Stimulated activated CD8-positive, alpha-beta memory T cell treated with anti-CD3 and anti-CD28 coated beads, Interleukin-4, amount 100 ng/mL, for 24 hours (primary cell): Measurements from ENCODE around the gene ATRIP.
A peak's percentile ranks its signal among the peaks of the same experiment; 100 is the strongest.

Source experiments
- DNase-seq: peaks from one replicate; pipeline ENCODE4 v3.0.0-alpha.2; 2020; ENCODE audit warnings: low read depth

The ATRIP gene

DNA sequence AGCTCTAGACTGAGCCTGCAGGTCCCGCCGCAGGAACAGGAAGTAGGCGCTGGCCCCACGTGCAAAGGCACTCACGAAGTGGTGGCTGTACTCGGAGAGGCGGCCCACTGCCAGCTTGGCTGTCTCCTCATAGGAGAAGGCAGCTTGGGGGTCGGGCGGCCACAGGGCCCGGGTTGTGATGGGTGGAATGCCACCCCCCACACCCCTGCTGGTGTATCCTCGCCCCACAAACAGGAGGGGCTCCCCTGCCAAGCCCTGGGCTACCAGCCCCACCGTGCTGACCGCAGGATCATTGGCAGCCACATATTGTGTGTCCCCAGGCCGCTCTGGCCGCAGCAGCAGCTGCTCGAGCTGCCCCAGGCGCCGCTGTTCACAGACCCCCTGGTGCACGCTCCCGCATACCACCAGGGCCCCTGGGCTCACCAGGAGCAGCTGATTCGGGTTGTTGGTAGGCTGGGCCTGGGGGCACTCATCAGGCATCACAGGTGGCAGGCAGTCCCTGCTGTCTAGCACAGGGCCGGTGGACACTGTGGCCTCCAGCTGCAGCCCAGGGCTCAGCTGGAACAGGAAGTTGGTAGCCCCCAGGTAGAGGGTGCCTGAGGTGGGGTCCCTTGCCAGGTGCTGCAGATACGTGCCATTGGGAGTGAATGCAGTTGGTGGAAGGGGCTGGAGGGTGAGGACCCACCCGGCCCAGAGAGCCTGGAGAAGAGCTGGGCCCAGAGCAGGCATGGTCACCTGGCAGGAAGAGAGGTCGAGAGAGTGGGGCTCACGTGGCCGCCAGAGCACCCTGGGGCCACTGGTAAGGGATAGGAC is 22.4 kb upstream of the ATRIP start:
- DNase-seq: no peak

DNA sequence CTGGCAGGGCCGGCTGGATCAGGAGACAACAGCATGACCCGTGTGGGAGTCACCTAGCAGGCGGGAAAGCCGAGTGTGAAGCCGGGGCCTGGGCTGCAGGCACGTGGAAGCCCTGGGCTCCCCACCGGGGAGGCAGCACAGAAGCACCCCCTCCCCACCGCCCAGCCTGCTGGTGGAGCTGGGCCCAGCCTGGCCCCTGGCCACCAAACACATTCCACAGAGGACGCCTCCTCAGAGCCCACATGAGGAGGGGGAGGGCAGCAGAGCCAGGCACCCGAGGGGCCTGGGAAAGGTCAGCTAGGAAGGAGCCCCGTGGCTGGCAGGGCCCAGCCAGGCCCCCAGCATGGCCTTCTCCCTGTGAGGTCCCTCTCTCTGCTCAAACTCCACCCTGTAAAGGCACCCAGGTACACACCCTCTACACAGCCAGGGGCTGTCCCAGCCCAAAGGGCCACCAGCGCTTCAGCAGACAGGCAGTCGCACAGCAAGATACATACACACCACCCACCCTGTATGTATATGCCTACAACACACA is 21.2 kb upstream of the ATRIP start:
- DNase-seq: no peak

DNA sequence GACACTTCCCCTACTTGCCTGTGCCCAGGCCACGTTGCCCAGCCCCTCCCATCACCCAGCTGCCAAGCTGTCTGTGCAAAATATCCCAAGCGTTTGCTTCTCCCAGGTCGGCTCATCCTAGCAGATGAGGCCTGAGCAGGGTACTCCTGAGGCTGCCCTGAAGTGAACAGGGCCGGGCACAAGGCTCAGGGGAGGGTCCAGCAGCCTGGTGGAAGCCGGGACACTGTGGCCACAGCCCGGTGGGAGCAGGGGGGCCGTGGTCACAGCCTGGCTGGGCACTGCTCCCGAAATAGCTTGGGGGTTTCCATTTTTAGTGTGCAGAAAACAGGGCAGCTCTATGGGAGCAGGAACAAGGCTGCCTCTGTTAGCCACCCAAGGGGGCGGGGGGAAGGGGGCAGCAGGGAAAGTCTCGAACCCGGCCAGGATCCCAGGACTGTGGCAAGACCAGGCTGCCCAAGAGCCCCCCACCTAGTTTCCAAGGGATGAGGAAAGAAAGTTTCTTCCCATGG is 20.1 kb upstream of the ATRIP start:
- DNase-seq: no peak

DNA sequence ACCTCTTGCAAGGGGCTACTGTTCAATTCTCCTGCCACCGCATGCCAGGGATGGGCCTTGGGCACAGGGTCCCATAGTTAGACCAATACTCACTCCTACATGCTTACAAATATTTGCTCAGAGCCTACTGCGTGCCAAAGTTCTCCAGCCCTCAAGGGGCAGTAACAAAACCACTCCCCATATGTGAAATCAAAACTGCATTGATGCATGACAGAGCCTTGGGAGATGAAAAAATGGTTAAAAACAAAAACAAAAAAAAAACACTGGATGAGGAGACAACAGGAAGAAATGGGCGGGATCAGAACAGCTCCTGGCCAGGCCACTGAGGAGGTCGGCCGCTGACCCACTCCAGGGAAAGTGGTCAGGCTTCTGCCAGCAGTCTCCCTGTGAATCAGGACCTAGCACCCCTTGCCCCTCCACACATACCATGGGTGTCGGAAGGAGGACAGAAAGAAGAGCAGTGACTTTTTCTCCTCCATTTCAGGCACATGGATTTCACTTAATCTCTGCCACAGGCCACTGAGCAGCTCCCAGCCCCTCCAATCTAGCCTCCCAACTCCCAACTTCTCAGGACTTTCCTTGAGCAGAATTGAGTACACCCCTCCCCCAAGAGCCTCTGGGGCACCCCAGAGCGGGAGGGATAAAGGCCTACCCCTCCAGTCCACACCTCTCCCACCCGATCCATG is 19.4 kb upstream of the ATRIP start:
- no peak for DNase-seq

DNA sequence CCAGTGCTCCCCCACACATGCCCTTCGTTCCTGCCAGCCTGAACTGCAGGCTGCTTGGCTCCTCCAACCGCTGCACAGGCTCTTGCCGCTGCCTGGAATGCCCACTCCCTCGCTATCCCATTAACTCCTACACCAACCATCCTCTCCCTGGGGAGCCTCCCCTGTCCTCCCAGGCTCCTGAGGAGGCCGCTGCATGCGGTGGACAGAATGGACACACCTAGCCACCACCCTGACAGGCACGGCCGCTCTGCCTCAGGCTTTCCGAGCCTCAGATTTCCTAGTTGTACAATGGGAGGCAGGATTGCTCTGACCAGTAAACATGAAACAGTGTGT is 18.9 kb upstream of the ATRIP start:
- no peak for DNase-seq

DNA sequence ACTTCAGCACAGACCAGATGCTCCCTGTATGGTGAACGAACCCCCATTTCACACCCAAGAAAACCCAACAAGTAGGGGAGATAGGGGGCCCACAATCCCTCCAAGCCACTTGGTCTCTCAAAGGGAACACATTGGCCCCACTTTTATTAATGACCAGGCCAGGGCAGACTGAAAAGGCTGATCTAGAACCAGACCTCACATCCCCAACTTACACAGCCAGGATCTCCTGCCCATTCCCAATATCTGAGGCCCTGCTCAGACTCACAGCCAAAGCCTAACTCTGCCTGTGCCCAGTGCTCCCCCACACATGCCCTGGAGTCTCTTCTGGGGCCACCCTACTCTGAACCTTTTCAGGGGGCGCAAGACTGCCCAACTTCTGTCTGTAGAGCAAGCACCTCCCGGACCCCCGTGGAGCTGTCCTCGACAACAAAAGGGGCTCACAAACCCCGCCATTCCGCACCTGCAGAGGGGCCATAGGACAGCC is 18.4 kb upstream of the ATRIP start:
- no peak for DNase-seq

DNA sequence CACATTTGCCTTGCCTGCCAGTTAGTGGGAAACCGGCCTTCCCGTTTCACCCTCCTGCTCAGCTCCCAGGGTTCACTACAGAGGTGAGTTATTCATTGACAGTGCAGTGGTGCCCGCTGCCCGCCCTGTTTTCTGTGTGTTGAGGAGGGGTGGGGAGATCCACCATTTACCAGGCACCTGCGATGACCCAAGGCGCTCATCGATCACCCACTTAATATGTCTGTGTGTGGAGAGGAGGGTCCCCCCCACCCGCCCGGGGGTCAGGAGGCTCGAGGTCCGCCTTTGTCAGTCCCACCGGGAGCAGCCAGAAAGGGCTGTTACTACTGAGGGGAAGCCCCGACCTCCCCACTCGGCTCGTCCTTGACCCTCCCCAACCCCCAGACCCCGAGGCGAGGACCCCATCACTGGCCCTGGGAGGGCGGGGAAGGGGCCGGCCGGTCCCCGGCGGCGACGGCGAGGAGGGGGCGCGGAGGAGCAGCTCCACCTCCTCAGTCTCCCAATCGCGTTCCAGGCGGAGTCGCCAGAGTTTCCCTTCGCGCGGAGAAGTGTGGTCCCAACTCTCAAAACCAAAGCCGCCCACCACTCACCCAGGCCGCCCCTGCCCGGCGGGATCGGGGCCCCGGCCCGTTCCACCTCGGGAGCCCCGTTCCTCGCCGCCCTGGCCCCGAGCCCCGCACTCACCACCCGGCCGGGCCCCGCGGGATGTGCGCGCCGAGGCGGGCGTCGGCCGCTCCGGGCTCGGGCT is 17.8 kb upstream of the ATRIP start:
- DNase-seq: no peak

DNA sequence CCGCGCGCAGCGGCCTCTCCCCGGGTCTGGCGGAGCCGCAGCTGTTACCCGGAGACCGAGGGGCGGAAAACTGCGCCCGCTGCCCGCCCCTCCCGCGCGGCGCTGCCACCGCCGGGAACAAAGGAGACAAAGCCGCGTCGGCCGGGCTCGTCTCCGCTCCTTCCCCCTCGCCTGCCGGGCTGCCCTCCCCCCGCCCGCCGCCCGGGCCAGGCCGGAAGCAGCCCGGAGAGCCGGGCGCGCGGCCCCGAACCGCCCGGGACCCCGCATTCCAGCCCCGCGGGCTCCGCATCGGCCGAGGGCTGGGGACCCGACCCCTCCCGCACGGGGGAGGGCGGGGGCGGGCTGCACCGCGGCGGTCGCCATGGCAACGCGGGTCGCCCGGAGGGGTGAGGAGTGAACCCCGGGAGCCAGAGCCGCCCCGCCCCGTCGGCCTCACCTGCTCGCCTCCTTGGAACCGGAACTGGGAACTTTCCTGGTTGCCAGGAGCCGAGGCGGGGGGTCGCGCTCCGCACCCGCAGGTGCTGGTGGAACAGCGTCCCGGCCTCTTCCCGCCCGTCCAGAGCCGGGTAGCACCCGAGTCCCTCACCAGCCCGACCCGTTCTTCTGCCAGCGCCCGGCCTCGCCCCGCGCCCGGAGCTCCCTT is 17.1 kb upstream of the ATRIP start:
- DNase-seq: peak; percentile 42

DNA sequence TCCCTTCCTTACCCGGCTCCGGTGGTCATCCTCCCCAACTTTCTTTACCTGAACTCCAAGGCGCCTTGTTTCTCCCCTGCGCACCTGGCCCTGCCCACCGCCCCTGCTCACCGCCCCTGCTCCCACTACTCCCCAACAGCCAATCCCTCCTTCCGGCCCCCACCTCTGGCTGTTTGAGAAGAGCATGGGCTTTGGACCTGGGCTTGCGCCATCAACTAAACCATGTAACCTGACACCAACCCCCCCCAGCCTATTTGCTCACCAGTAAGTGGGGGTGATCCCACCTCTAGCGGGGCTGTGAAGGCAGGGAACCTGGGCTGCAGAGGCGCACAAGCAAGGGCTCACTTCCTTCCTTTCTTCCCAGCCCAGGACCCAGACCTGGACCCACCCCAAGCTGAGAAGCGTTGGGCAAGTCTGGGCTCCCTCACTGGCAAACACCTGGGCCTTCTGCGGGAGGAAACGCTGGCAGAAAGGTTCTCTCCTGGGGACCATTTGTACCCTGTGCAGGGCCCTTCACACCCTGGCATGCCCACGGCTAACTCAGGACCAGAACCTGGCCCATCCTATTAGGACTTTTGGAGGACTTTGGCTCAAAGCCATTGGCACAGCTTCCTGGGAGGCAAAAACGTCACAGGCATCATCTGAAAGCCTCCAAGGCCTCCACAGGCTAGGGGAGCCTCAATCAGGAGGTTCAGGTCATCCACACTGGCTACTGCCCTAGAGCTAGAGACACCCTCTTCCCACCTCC is 16.4 kb upstream of the ATRIP start, which contains the start of gene PLXNB1:
Gene PLXNB1, minus strand, starts transcription at position 127 of the 748 bp plus-strand sequence. CDS start 5,475 bp downstream, outside the sequence.
- DNase-seq: no peak

DNA sequence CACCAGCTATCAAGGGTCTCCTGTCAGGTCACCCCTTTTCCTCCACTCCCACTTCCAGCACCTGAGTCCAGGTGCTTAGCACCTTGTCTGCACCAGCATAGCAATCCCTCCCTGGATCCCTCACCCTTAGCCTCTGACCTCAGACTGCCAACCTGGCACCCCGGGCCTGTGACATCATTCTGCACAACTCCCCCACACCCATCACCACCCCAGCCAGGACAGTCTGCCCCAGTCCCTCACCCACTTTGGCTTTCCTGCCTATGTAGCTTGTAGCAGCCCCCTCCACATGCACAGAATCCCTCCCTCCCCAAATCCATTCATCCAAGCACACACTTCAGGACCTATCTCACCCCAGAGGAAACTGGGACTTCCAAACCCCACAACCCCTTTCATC is 15.8 kb upstream of the ATRIP start:
- DNase-seq: no peak

DNA sequence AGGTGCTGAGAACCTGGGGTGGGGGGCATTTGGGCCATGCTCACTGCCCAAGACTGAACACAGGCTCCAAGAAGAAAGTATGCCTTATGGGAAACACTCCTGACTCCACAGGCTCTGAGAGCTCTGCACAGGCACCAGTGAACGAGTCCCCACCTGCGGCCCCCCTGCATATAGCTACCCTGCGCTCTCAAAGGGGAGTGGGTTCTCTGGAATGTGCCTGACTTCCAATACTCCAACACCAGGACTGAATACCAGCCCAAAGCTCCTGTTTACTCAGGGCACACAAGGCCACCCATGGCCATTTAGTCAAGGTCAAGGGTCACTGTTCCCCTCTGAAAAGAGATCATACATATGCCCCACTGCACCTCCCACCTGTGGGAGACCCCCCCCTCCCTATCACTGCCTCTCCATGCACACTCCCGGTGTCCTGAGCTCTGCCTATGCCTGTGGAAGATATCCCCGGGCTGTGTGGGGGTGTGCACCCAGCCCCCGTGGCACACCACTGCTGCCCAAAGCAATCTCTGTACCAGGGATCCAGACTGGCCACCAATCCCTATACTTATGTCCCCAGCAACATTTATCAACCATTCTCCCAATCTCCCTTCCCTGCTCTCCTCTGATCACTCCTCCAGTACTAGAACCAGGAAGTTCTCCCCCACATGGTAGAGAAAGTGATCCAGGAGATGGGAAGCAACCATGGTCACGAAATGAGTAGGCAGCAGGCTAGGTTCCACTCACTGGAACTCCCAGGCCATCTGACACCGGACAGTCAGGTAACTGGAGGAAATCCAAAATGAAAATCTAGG is 15.1 kb upstream of the ATRIP start:
- no peak for DNase-seq

DNA sequence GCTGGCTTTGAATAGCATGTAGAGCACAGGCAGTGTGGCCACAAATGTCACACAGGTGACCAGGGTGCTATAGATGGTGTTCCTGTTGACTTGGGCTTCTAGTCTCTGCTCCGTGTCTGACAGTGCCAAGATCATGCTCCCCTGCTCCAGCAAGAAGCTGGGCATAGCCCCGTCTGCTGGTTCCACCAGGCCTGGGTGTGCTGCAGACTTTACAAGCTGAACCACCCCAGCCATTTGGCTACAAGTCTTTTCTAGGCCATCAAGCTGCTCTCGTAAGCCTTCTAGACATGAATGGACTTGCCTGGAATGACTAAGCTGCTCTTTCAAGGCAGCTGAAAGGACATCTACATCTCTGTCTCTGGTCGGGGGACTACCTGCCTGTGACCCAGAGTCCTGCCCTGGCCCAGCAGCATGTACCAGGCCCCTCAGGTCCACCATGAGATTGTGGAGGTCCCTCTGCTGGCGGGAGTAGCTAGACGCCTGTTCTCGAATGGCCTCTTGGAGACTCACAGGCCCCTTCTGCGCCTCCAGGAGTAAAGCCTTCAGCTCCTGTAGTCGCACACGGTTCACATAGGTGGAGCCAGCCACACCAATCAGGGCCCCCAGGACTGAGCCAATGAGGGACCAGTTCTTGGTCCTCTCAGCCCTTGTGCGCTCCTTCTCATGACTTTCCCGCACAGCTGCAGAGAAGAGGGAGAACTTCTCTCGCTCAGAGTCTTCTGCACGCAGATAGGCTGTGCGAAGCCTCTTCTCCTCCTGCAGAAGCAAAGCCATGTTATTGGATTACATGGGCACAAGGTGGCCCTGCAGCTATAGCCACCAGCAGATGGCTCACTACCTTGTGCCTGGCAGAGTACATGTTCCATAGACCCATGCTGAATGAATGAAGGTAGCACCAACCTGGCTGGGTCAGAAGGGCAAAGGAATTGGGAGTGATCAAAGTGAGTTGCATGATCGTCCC is 13.8 kb upstream of the ATRIP start:
- DNase-seq: no peak

DNA sequence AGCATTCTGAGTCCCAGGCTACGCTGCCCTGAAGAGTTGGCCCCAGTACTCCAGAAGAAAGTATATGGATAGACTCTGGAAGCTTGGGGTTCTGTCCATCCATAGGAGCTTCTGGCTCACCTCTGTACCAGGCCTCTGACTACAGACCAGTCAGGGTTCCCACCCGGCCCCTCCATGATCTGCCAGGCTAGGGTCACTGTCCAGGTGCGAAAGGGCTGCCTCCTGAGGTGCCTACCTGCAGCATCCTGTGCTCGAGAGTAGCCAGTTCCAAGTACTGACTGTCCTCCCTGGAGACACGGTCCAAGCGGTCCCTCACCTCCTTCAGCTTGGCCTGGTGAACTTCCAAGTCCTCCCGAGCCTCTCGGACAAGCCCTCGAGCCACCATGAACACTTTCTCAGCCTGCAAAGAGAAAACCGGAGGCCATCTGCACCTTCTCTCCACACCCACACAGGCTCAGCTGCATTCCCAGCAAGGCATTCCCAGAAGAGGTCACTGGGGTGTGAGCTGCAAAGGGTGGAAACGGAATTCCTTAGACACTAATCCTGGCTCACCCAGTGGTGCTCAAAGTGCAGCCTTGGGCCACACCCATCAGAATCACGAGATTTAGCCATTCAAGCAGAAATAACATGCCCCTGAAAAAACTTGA is 12.9 kb upstream of the ATRIP start:
- DNase-seq: no peak

DNA sequence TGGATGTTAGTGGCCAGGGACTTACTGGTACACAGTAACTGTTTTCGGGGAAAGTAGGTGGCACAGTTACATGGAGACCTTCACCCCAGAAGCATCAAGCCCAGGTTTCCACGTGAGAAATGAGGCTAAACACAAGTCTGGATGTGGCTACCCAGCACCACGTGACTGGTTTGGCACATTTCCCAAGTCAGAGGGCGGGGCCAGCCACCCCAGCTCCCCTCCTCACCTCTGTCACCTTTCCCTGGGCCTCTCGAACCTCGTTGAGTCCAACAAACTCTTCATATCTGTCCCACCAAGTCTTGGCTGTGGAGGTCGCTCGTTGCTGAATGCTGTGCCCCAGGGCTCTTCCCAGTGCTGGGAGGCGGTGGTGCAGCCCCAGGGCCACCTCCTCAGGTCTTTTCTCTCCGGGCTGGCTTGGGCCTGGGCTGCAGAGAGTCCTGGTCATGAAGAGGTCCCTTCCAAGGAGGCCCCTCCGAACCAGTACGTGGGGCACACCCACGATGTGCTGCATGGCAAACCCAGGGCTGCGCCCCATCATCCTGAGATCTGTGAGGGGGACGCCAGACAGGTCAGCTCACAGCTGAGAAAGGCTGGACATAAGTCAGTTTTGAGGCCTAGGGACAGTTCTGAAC is 11.8 kb upstream of the ATRIP start:
- no peak for DNase-seq

DNA sequence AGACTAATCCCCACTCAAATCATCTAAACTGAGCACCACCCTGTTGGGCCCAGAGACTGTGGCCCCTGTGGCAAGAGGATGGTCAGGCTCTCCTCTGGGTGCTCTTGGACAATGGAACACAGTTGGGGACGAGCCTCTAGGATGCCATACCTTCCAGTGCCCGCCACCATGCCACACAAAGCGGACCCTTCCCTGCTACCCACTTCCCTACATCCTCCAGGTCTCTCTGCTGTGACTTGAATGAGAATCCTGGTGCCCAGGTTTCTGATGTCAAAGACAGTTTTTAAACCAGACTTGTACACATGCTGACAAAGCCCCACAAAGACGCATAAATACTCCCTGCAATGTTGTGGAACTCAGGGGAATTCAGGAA is 11.3 kb upstream of the ATRIP start:
- DNase-seq: no peak

DNA sequence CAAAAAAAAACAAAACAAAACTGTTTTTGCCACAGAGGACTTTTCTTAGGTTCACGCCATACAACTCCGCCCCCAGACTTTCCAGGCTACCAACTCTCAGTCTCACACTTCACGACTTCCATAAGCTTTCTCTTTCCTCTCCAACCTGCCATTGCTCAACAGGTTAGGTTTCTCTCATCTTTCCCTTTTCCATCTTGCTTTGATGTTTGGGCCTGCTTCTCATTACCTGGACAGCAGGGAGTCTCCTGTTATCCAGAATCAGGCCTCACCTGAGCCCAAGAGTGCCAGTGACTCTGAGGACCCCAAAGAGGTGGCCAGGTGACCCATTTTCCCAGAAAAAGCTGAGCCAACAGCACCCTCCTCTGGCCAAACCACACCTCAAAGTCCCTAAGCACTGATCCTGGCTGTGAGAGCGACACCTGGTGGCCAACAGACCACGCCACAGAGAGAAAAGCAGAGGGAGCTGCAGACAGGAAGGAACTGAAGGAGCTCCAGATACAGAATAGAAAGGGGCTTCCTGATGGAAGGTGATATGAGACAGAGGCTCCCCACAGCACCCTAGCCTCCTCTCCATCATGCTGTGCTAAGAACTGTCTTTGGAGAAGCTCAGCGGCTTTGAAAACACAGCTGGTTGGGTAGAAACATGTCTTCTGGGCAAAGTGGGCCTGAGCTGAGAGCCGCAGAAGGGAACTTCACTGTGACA is 10.6 kb upstream of the ATRIP start:
- DNase-seq: peak; percentile 71

DNA sequence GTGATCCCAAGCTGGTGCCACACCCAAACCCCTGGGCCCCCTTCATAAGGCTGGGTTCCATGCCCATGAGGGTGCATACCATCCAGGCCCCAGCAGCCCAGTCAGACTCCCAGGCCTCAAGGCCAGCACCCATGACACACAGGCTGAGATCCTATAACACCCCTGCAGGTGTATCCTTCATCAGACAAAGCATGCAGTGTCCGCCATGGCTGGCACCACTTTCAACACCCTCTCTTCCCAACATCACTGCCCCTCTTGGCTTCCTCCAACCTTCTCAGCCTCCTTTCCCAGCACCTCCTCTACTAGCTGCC is 10.1 kb upstream of the ATRIP start:
- no peak for DNase-seq

DNA sequence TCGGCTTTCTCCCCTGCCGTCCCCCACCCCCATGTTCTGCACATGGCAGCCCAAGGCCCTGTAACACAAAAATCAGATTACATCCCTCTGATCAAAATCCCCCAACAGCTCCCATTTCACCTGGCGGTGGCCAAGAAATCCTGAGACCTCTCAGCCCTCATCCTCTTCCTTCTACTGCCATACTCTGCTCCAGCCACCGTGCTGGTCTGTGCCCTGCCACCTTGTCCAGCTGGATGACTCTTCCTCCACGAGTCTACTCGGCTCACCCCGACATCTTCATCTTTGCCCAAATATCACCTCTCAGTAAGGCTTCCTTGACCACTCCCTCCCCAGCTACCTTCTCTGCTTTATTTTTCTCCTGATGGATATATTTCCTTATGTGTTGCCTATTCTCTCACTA is 9.7 kb upstream of the ATRIP start:
- DNase-seq: no peak
